Mucosa of stomach (tissue), 1 donor: ENCODE results near the gene JAKMIP2.
"Not testable (repeated sequence)": the region's sequence is repeated elsewhere in the genome, so short reads cannot be mapped to it uniquely, and the experiment has no call there.

Source experiments
- H3K27me3 ChIP-seq: one replicate; pipeline ENCODE4 v1.7.0; 2013; ENCODE audit warnings: mild to moderate bottlenecking, low read length; ENCODE audit not compliant: control insufficient read depth, insufficient read depth
- H3K36me3 ChIP-seq: one replicate; pipeline ENCODE4 v1.7.0; 2013; ENCODE audit warnings: low read length; ENCODE audit not compliant: control insufficient read depth, insufficient read depth
- H3K4me1 ChIP-seq: one replicate; pipeline ENCODE4 v1.7.0; 2013; ENCODE audit warnings: mild to moderate bottlenecking, low read length; ENCODE audit not compliant: control insufficient read depth, insufficient read depth
- H3K4me3 ChIP-seq: one replicate; pipeline ENCODE4 v1.7.0; 2013; ENCODE audit warnings: low read length
- H3K9ac ChIP-seq: one replicate; pipeline ENCODE4 v1.7.0; 2013; ENCODE audit warnings: mild to moderate bottlenecking, low read length, moderate library complexity
- H3K9me3 ChIP-seq: one replicate; pipeline ENCODE4 v1.7.0; 2013; ENCODE audit warnings: mild to moderate bottlenecking, low read length, moderate library complexity; ENCODE audit not compliant: control insufficient read depth
- donor health status: Pancreatic carcinoma.

JAKMIP2 gene

GRCh38 chr5:147610798-147611197, 171.7 kb downstream of the JAKMIP2 start:
- Histone ChIP-seq H3K9me3 (no peaks in the 10 kb centered on the region), H3K4me1 (no peaks in the 10 kb centered on the region), H3K36me3 (no peaks in the 10 kb centered on the region), H3K4me3 (no peak overlapping the region), H3K9ac (no peak overlapping the region), H3K27me3 (no peaks in the 10 kb centered on the region)

DNA sequence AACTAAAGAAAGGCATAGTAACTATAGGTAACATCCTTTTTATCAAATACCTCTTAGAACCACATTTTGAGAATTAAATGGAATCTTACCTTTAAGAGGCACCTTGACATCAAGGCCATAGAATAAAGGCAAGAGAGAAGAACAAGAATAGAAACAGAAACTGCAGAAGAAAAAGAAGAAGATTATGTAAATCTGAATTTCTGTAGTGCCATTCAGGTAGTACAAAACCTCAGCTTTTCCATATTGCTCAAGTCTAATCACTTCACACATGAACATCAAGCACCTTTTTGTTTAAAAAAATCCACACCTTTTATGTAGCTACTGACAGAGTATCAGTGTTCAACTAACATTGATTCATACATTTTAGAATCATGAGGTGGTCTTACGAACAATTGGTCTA, 180.9 kb downstream of the JAKMIP2 start:
- no peaks in the 10 kb centered on the region for H3K4me1 ChIP-seq
- no peak overlapping the region for H3K4me3 ChIP-seq
- H3K9me3 ChIP-seq, result no peaks in the 10 kb centered on the region
- no peak overlapping the region for H3K9ac ChIP-seq
- H3K27me3 ChIP-seq, result no peaks in the 10 kb centered on the region
- H3K36me3 ChIP-seq, result no peaks in the 10 kb centered on the region

DNA sequence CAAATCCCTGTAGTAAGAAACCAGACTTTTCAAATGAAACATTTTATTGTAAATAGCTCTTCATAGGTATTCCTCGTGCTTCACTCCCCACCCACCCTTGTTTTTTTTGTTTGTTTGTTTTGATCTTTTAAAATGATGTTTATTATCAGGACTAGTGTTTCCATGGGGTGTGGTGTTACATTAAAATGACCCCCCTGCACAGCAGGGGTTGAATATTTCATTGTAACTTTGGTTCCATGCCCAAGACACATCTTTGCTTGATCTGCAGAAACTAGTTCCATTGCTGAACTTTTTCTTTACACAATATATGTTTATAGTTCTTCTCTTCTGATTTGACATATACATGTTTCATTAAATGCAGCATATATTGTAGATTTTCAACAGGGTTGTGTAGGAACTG, 191.4 kb downstream of the JAKMIP2 start:
- Histone ChIP-seq H3K36me3 (no peaks in the 10 kb centered on the region), H3K4me3 (no peak overlapping the region), H3K4me1 (no peaks in the 10 kb centered on the region), H3K9ac (no peak overlapping the region), H3K9me3 (no peaks in the 10 kb centered on the region), H3K27me3 (no peaks in the 10 kb centered on the region)

DNA sequence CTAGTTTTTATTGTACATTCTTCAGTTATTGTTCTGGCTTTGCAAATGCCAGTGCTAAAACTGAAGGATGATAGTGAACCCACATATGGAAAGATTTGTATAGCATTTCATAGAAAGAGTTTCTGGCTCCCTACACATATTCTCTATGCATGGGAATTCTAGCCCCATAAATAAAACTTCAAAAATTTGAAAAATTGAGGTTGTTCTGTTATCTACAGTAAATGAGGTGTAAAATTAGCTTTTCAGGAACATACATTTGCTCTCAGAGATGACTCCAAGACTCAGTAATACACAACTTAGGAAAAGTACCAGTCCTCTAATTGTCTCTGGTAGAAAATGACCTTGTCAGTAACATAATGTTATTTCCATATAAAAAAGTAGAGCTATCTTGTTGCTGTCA, 192.4 kb downstream of the JAKMIP2 start:
- Histone ChIP-seq H3K27me3 (no peaks in the 10 kb centered on the region), H3K4me1 (no peaks in the 10 kb centered on the region), H3K4me3 (no peak overlapping the region), H3K36me3 (no peaks in the 10 kb centered on the region), H3K9ac (no peak overlapping the region), H3K9me3 (no peaks in the 10 kb centered on the region)

DNA sequence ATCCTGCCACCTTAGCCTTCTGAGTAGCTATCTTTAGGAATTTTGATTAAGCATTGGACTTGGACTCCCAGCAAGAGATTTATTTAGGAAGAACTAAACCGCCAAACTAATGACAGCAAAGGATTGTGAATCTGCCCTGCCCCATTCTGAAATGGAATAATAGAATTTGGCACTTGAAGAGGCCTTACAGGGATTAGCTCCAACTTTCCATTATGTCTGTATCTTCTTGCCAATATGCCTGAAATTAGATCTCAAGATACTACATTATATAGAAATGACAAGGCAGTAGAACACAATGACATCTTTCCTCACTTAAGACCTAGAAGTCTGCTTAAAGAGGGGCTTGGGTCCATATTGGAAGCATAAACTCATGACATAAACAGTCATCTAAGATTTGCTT, 195.7 kb downstream of the JAKMIP2 start:
- Histone ChIP-seq H3K9me3 (no peaks in the 10 kb centered on the region), H3K4me1 (no peaks in the 10 kb centered on the region), H3K4me3 (no peak overlapping the region), H3K36me3 (no peaks in the 10 kb centered on the region), H3K27me3 (no peaks in the 10 kb centered on the region), H3K9ac (no peak overlapping the region)

DNA sequence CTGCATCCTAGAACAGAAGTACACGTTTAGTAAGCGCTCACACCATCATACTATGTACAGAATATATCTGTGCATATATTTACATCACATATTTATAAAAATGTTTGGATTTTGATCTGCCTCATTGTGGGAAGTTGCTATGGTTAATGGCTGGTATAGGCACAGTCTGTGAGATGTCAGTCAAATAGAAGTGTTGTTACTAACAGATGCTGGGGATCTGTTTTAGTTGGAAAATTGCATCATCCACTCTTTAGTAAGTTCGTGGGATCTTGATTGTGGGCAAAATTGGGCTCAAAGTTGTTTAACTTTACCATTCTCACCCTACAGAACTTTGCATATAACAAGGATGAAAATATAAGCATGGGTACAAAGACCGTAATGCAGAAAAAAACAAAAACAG, 196.3 kb downstream of the JAKMIP2 start:
- no peaks in the 10 kb centered on the region for H3K4me1 ChIP-seq
- no peak overlapping the region for H3K4me3 ChIP-seq
- no peak overlapping the region for H3K9ac ChIP-seq
- H3K36me3 ChIP-seq, result no peaks in the 10 kb centered on the region
- no peaks in the 10 kb centered on the region for H3K27me3 ChIP-seq
- H3K9me3 ChIP-seq, result no peaks in the 10 kb centered on the region

DNA sequence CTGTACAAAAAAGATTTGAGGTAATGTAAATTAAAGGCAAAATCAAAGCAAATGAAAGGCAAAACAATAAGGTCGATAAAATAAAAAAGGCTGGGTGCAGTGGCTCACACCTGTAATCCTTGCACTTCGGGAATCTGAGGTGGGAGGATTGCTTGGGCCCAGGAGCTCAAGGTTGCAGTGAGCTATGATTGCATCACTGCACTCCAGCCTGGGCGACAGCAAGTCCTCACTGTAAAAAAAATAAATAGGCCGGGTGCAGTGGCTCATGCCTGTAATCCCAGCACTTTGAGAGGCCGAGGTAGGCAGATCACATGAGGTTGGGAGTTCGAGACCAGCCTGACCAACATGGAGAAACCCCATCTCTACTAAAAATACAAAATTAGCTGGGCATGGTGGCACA, 200.3 kb downstream of the JAKMIP2 start:
- H3K27me3 ChIP-seq, H3K4me3 ChIP-seq: not testable (repeated sequence)

DNA sequence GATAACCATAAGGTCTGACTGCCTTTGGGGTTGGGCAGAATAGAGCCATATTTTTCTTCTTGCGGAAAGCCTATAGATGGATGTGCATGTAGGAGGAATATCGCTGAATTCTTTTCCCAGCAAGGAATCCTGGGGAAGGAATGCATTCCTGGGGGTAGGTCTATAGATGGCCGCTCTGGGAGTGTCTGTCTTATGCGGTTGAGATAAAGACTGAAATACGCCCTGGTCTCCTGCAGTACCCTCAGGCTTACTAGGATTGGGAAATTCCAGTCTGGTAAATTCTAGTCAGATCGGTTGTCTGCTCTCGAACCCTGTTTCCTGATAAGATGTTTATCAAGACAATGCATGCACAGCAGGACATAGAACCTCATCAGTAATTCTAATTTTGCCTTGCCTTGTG, 202.1 kb downstream of the JAKMIP2 start:
- H3K4me1 ChIP-seq, H3K4me3 ChIP-seq, H3K9ac ChIP-seq, H3K36me3 ChIP-seq, H3K9me3 ChIP-seq, H3K27me3 ChIP-seq: not testable (repeated sequence)

More for the DNA sequence above, 200.3 kb downstream of the JAKMIP2 start:
- not testable (repeated sequence) for H3K9ac ChIP-seq, H3K9me3 ChIP-seq, H3K4me1 ChIP-seq, H3K36me3 ChIP-seq

- no peaks in the 10 kb centered on the region for H3K27me3 ChIP-seq
- no peaks in the 10 kb centered on the region for H3K36me3 ChIP-seq
- H3K9ac ChIP-seq, result no peak overlapping the region
- no peaks in the 10 kb centered on the region for H3K4me1 ChIP-seq
- no peak overlapping the region for H3K4me3 ChIP-seq
- no peaks in the 10 kb centered on the region for H3K9me3 ChIP-seq
These were observed 204.1 kb downstream of the JAKMIP2 start for GRCh38 chr5:147578228-147579024.

DNA sequence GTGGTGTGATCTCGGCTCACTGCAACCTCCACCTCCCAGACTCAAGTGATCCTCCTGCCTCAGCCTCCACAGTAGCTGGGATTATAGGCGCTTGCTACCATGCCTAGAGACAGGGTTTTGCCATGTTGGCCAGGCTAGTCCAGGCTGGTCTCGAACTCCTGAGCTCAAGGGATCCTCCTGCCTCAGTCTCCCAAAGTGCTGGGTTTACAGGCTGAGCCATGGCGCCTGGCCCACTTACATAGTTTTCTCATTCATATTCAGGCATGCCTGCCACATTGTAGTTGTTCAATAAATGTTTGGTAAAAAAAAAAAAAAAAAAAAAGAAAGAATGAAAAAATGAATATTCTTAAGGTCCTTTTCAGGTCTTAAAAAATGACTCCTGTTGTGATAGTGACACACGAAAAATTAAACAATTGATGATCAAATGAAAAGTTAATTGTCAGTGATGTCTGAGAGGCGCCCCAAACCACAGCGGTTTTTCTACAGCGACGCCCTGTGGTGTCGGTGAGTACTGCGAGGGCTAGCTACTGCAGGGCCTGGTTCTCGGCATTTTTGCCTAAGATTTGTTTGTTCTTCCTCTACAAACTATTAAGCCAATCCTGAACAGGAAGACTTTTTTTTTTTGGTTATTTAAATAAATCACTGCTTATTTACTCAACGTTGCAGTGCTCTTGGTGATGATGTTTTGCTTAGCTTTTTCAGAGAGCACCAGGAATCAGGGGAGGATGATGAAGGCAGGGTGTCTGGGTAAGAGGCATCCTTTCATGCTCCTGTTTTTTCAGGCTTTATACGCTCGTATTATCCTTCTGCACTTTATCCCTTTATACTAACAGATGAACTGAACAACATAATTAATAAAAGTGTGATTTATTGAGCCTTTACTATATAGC, 205.6 kb downstream of the JAKMIP2 start:
- no peaks in the 10 kb centered on the region for H3K36me3 ChIP-seq
- H3K4me1 ChIP-seq, result no peaks in the 10 kb centered on the region
- H3K9me3 ChIP-seq, result no peaks in the 10 kb centered on the region
- no peak overlapping the region for H3K9ac ChIP-seq
- no peaks in the 10 kb centered on the region for H3K27me3 ChIP-seq
- no peak overlapping the region for H3K4me3 ChIP-seq

- no peak overlapping the region for H3K4me3 ChIP-seq
- H3K4me1 ChIP-seq, result no peaks in the 10 kb centered on the region
- no peak overlapping the region for H3K9ac ChIP-seq
- no peaks in the 10 kb centered on the region for H3K9me3 ChIP-seq
- H3K36me3 ChIP-seq, result no peaks in the 10 kb centered on the region
- H3K27me3 ChIP-seq, result no peaks in the 10 kb centered on the region
These were observed 206.9 kb downstream of the JAKMIP2 start for GRCh38 chr5:147575598-147575997.

- H3K4me1 ChIP-seq, result no peaks in the 10 kb centered on the region
- H3K9ac ChIP-seq, result no peak overlapping the region
These were observed 209.3 kb downstream of the JAKMIP2 start for GRCh38 chr5:147573211-147573610.

More at GRCh38 chr5:147573211-147573610, 209.3 kb downstream of the JAKMIP2 start:
- no peaks in the 10 kb centered on the region for H3K27me3 ChIP-seq
- H3K4me3 ChIP-seq, result no peak overlapping the region
- H3K9me3 ChIP-seq, result no peaks in the 10 kb centered on the region
- no peaks in the 10 kb centered on the region for H3K36me3 ChIP-seq
